GM18951 (cell line): Measurements from ENCODE around the gene GNPTG.
A peak's percentile ranks its signal among the peaks of the same experiment; 100 is the strongest.

Experiments
- POLR2A ChIP-seq: IDR thresholded peaks from 4 replicates; pipeline ENCODE4 v1.6.1; 2011; ENCODE audit warnings: mild to moderate bottlenecking; ENCODE audit not compliant: insufficient read length, insufficient read depth; ENCODE audit errors: extremely low read depth
- in situ Hi-C: fragments of 300-500 bp; cut with MboI; formaldehyde crosslinking; loops from one replicate; pipeline ENCODE4 v1.12.0; 2022; ENCODE audit warnings: low sequenced_read_pairs, mixed read lengths, inconsistent platforms; ENCODE audit not compliant: unreplicated experiment

Gene GNPTG

GRCh38 chr16:1379304-1380076 is 27.8 kb downstream of the GNPTG start:
- in situ Hi-C loops = no loop called here
- peak; percentile 73 for TF ChIP-seq POLR2A

- in situ Hi-C loops = no loop called here
- TF ChIP-seq POLR2A = no peak
These were observed 28.5 kb downstream of the GNPTG start for GRCh38 chr16:1380195-1380594.

- TF ChIP-seq POLR2A = no peak
- in situ Hi-C loops = no loop called here
These were observed 30.1 kb downstream of the GNPTG start for GRCh38 chr16:1381612-1382406.

- in situ Hi-C loops = no loop called here
- TF ChIP-seq POLR2A = no peak
These were observed 31.8 kb downstream of the GNPTG start for GRCh38 chr16:1383556-1383955.

- no peak for TF ChIP-seq POLR2A
- in situ Hi-C loops = no loop called here
These were observed 33.5 kb downstream of the GNPTG start for GRCh38 chr16:1385232-1385631.

GRCh38 chr16:1387331-1387730 is 35.6 kb downstream of the GNPTG start:
- in situ Hi-C loops = no loop called here
- TF ChIP-seq POLR2A = no peak

GRCh38 chr16:1389762-1390161 is 38.0 kb downstream of the GNPTG start:
- in situ Hi-C loops = no loop called here
- TF ChIP-seq POLR2A = no peak

GRCh38 chr16:1390239-1390779 is 38.6 kb downstream of the GNPTG start:
- in situ Hi-C loops = no loop called here
- no peak for TF ChIP-seq POLR2A

- no peak for TF ChIP-seq POLR2A
- in situ Hi-C loops = no loop called here
These were observed 41.1 kb downstream of the GNPTG start for GRCh38 chr16:1392826-1393225.

GRCh38 chr16:1393613-1394176 is 42.0 kb downstream of the GNPTG start:
- no peak for TF ChIP-seq POLR2A
- in situ Hi-C loops = no loop called here

GRCh38 chr16:1394367-1394951 is 42.7 kb downstream of the GNPTG start:
- no peak for TF ChIP-seq POLR2A
- in situ Hi-C loops = no loop called here

GRCh38 chr16:1395444-1396031 is 43.8 kb downstream of the GNPTG start:
- in situ Hi-C loops = no loop called here
- TF ChIP-seq POLR2A = no peak

- no peak for TF ChIP-seq POLR2A
- in situ Hi-C loops = no loop called here
These were observed 46.0 kb downstream of the GNPTG start for GRCh38 chr16:1397779-1398178.
